Activated T-cell treated with anti-CD3 and anti-CD28 coated beads, Interleukin-2, amount 50 U/mL, for 72 hours (primary cell): ENCODE data around the gene SPATA25. TPM values are rescaled to one million over a fixed set of nuclear protein-coding genes. Genes with fewer than 3 reads are reported as not detected.
"Not testable (repeated sequence)": the region's sequence is repeated elsewhere in the genome, so short reads cannot be mapped to it uniquely, and the experiment has no call there.

Source experiments
- ATAC-seq, 2 donors: fragments of 150-1000 bp; cut with Tn5 transposase; replicated peaks in 1 of 2; 2 replicates each; pipeline ENCODE4 v1.10.0; 2021; ENCODE audit warnings: moderate library complexity in 2 of 2, mild to moderate bottlenecking in 1 of 2
- DNase-seq, 2 donors: peaks; one replicate each; pipeline ENCODE4 v3.0.0; 2021 to 2022; ENCODE audit warnings: mixed read lengths in 1 of 2
- H3K27ac Mint-ChIP-seq: one replicate; pipeline ENCODE4 v1.8.0; 2022; ENCODE audit warnings: mild to moderate bottlenecking, moderate library complexity, mixed read lengths
- H3K27me3 Mint-ChIP-seq: one replicate; pipeline ENCODE4 v1.8.0; 2022; ENCODE audit warnings: low read depth, mixed read lengths
- H3K36me3 Mint-ChIP-seq, 2 donors: one replicate each; pipeline ENCODE4 v1.8.0; 2022; ENCODE audit warnings: mixed read lengths in 2 of 2, mild to moderate bottlenecking in 1 of 2; ENCODE audit not compliant: insufficient read depth in 2 of 2
- H3K4me1 Mint-ChIP-seq: one replicate; pipeline ENCODE4 v1.8.0; 2022; ENCODE audit warnings: low read depth, mixed read lengths
- H3K4me3 Mint-ChIP-seq, 2 donors: one replicate each; pipeline ENCODE4 v1.8.0; 2022; ENCODE audit warnings: mild to moderate bottlenecking in 2 of 2, mixed read lengths in 2 of 2, moderate library complexity in 2 of 2
- H3K9me3 Mint-ChIP-seq, 2 donors: one replicate each; pipeline ENCODE4 v1.8.0; 2022; ENCODE audit warnings: mixed read lengths in 2 of 2
- total RNA-seq, 2 donors: library from RNA; stranded (reverse); gene quantifications; one replicate each; pipeline ENCODE4 v1.2.3, GENCODE V29; 2022

Gene SPATA25
- total RNA-seq, 2 donors from 2014 or later: 0.46 to 0.90 TPM

DNA sequence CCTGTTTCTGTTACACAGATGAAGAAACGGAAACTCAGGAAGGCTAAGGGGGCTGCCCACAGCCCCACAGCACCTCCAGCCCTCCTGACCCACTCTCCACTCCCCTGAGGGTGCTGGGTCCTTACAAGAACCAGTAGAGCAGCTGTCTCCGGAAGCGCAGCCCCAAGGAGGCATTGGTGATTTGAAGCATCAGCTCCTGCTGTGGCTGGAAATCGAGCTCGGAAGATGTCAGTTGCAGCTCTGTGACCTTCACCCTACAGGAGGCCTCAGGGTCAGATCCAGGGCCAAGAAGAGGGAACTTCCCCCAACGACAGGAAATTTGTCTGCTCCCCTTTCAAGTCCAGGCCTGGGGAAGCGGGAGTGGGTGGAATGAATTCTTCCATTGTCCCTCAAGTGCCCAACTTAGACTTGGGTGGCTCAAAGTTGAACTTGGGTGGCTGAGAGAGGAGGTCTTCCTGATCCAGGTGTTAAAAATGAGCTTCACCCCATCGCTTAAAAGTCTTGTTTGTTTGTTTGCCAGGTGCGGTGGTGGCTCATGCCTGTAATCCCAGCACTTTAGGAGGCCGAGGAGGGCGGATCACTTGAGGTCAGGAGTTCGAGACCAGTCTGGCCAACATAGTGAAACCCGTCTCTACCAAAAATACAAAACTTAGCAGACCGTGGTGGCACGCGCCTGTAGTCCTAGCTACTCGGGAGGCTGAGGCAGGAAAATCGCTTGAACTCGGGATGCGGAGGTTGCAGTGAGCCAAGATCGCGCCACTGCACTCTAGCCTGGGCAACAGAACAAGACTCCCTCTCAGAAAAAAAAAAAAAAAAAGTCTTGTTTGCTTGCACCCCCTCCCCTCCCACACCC is 22.6 kb upstream of the SPATA25 start:
- H3K27ac Mint-ChIP-seq: peak overlapping the region; percentile 12
- peaks cover 24% of the 10 kb centered on the region for H3K4me1 Mint-ChIP-seq
- ATAC-seq: no peak

DNA sequence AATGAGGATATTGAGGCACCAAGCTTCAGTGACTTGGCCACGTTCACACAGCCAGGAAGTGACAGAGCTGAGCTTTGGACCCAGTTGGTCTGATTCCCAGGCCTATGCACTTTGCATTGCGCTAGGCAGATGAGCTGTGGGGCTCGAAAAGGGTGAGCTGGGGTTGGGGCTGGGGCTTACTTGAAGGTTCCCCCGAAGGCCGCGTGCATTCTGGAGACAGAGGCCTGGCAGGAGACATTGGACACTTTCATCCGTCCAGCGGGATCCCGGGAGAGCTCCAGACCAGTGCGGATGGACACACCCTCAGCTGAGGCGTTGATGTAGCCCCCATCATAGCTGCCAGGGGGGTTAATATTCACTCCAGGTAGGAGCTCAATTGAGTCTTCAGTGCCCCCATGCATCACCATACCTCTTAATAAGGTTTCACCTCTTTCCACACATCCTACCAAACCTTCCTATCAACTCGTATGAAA is 21.9 kb upstream of the SPATA25 start:
- H3K27me3 Mint-ChIP-seq: peaks cover 5% of the 10 kb centered on the region
- H3K36me3 Mint-ChIP-seq: no peaks in the 10 kb centered on the region
- DNase-seq (no peak), ATAC-seq (no peak)
- H3K27ac Mint-ChIP-seq: no peak overlapping the region
- no peaks in the 10 kb centered on the region for H3K9me3 Mint-ChIP-seq
- no peak overlapping the region for H3K4me3 Mint-ChIP-seq
- H3K4me1 Mint-ChIP-seq: peaks cover 24% of the 10 kb centered on the region

More for the DNA sequence above, 22.6 kb upstream of the SPATA25 start:
- no peak for DNase-seq
- Mint-ChIP-seq H3K36me3 (no peaks in the 10 kb centered on the region), H3K4me3 (peak overlapping the region; percentile 63 to 83), H3K9me3 (no peaks in the 10 kb centered on the region), H3K27me3 (peaks cover 10% of the 10 kb centered on the region)

GRCh38 chr20:45908084-45908483 is 20.7 kb upstream of the SPATA25 start:
- H3K4me1 Mint-ChIP-seq: peaks cover 24% of the 10 kb centered on the region
- no peaks in the 10 kb centered on the region for H3K9me3 Mint-ChIP-seq
- ATAC-seq (no peak), DNase-seq (no peak)
- H3K36me3 Mint-ChIP-seq: no peaks in the 10 kb centered on the region
- no peak overlapping the region for H3K27ac Mint-ChIP-seq
- no peaks in the 10 kb centered on the region for H3K27me3 Mint-ChIP-seq
- no peak overlapping the region for H3K4me3 Mint-ChIP-seq

DNA sequence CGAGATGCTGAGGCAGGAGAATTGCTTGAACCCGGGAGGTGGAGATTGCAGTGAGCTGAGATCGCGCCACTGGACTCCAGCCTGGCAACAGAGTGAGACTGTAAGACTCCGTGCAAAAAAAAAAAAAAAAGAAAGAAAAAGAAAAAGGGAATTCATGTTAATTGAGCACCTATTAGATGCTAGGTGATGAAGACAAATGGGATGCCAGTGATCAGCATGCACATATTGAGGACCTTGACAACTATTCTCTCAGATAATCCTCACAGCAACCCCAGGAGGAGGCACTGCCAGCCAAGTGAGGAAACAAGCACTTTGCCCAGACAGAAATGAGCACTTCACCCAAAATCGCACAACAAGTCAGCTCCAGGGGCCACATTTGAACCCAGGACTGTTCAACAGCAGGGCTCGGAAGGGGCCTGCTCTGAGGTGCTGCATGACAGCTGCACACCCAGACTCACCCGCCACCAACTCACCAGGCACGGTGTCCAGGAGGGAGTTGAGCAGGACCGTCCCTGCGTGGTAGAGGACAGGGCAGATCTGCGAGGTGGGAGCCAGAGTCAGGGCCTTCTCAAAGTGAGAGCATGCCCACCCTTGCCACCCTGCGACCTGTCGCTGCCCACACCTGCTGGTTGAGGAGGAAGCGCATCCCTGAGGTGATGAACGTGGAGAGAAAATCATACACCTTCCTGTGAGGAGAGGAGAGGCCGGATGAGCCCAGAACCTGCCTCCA is 20.0 kb upstream of the SPATA25 start:
- H3K36me3 Mint-ChIP-seq: no peaks in the 10 kb centered on the region
- no peaks in the 10 kb centered on the region for H3K27me3 Mint-ChIP-seq
- no peaks in the 10 kb centered on the region for H3K9me3 Mint-ChIP-seq
- peaks cover 23% of the 10 kb centered on the region for H3K4me1 Mint-ChIP-seq
- no peak overlapping the region for H3K27ac Mint-ChIP-seq
- ATAC-seq (no peak), DNase-seq (no peak)
- no peak overlapping the region for H3K4me3 Mint-ChIP-seq

- H3K9me3 Mint-ChIP-seq: no peaks in the 10 kb centered on the region
- no peaks in the 10 kb centered on the region for H3K27me3 Mint-ChIP-seq
- peaks cover 12% of the 10 kb centered on the region for H3K4me1 Mint-ChIP-seq
- no peak for DNase-seq
- H3K27ac Mint-ChIP-seq: no peak overlapping the region
- no peak overlapping the region for H3K4me3 Mint-ChIP-seq
- no peak for ATAC-seq
- H3K36me3 Mint-ChIP-seq: no peaks in the 10 kb centered on the region
Observed at GRCh38 chr20:45905505-45906079, 18.2 kb upstream of the SPATA25 start.

GRCh38 chr20:45904583-45905504 is 17.4 kb upstream of the SPATA25 start:
- DNase-seq (no peak), ATAC-seq (no peak)
- H3K27ac Mint-ChIP-seq: no peak overlapping the region
- H3K4me3 Mint-ChIP-seq: no peak overlapping the region
- peaks cover 8% of the 10 kb centered on the region for H3K4me1 Mint-ChIP-seq
- H3K36me3 Mint-ChIP-seq: no peaks in the 10 kb centered on the region
- no peaks in the 10 kb centered on the region for H3K9me3 Mint-ChIP-seq
- no peaks in the 10 kb centered on the region for H3K27me3 Mint-ChIP-seq

DNA sequence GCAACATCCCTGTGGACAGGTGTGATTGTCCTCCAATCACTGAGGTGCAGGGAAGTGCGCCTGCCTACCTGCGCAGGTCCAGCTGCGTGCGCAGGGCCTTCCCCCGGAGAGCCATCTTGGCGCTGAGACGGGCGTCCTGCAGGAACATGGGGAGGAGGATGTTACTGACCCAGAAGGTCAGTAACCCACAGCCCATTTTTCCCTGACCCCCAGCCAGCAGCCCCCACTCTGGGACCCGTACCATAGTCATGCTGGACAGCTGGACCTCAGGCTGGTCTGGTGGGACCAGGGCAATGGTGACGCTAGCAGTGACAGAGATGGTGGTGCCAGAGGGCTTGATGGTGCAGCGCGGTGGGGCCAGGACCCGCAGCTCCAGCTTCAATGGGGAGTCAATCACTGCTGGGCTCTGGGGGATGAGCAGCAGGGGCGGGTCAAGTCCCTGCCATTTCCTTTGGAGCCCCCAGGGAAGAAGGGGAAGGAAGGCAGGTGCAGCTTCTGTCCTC is 14.8 kb upstream of the SPATA25 start:
- Mint-ChIP-seq H3K27me3 (no peaks in the 10 kb centered on the region), H3K4me1 (no peaks in the 10 kb centered on the region), H3K36me3 (no peaks in the 10 kb centered on the region), H3K4me3 (no peak overlapping the region), H3K9me3 (no peaks in the 10 kb centered on the region), H3K27ac (no peak overlapping the region)
- no peak for DNase-seq
- ATAC-seq: no peak

- not testable (repeated sequence) for H3K27me3 Mint-ChIP-seq, H3K9me3 Mint-ChIP-seq, ATAC-seq, DNase-seq, H3K27ac Mint-ChIP-seq, H3K4me3 Mint-ChIP-seq, H3K4me1 Mint-ChIP-seq, H3K36me3 Mint-ChIP-seq
Observed at GRCh38 chr20:45901332-45901731, 13.9 kb upstream of the SPATA25 start.

GRCh38 chr20:45899046-45899835 is 11.8 kb upstream of the SPATA25 start:
- DNase-seq: no peak
- Mint-ChIP-seq H3K27ac (no peak overlapping the region), H3K27me3 (no peaks in the 10 kb centered on the region), H3K4me1 (no peaks in the 10 kb centered on the region), H3K9me3 (no peaks in the 10 kb centered on the region), H3K36me3 (no peaks in the 10 kb centered on the region), H3K4me3 (no peak overlapping the region)
- no peak for ATAC-seq

DNA sequence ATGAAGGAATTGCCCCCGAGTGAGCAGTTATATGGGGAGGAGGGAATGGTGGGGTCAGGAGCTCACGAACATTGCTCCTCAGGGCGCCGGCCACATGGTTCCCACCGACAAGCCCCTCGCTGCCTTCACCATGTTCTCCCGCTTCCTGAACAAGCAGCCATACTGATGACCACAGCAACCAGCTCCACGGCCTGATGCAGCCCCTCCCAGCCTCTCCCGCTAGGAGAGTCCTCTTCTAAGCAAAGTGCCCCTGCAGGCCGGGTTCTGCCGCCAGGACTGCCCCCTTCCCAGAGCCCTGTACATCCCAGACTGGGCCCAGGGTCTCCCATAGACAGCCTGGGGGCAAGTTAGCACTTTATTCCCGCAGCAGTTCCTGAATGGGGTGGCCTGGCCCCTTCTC is 10.9 kb upstream of the SPATA25 start:
- H3K9me3 Mint-ChIP-seq: no peaks in the 10 kb centered on the region

GRCh38 chr20:45897692-45898091 is 10.3 kb upstream of the SPATA25 start:
- no peaks in the 10 kb centered on the region for H3K27me3 Mint-ChIP-seq
- H3K4me3 Mint-ChIP-seq: no peak overlapping the region
- DNase-seq (no peak), ATAC-seq (no peak)
- no peak overlapping the region for H3K27ac Mint-ChIP-seq
- H3K36me3 Mint-ChIP-seq: peaks cover 0 to 2% of the 10 kb centered on the region in 2 donors
- H3K9me3 Mint-ChIP-seq: no peaks in the 10 kb centered on the region
- peaks cover 2% of the 10 kb centered on the region for H3K4me1 Mint-ChIP-seq

More for the DNA sequence above, 10.9 kb upstream of the SPATA25 start:
- Mint-ChIP-seq H3K4me1 (no peaks in the 10 kb centered on the region), H3K27me3 (no peaks in the 10 kb centered on the region), H3K27ac (no peak overlapping the region), H3K4me3 (no peak overlapping the region), H3K36me3 (peaks cover 0 to 2% of the 10 kb centered on the region in 2 donors)
- DNase-seq: no peak
- ATAC-seq: no peak

- ATAC-seq (no peak), DNase-seq (no peak)
- peaks cover 0 to 2% of the 10 kb centered on the region in 2 donors for H3K36me3 Mint-ChIP-seq
- no peak overlapping the region for H3K27ac Mint-ChIP-seq
- H3K4me3 Mint-ChIP-seq: no peak overlapping the region
- no peaks in the 10 kb centered on the region for H3K27me3 Mint-ChIP-seq
- peaks cover 6% of the 10 kb centered on the region for H3K4me1 Mint-ChIP-seq
- H3K9me3 Mint-ChIP-seq: no peaks in the 10 kb centered on the region
Observed at GRCh38 chr20:45897289-45897688, 9.9 kb upstream of the SPATA25 start.
